Fibroblast of skin of right biceps (primary cell): ENCODE data around the gene SLC16A8.
"Not testable (repeated sequence)": the region's sequence is repeated elsewhere in the genome, so short reads cannot be mapped to it uniquely, and the experiment has no call there.

ENCODE experiments used
- DNase-seq: peaks from one replicate; pipeline ENCODE4 v3.0.0-alpha.2; 2013

The SLC16A8 gene

DNA sequence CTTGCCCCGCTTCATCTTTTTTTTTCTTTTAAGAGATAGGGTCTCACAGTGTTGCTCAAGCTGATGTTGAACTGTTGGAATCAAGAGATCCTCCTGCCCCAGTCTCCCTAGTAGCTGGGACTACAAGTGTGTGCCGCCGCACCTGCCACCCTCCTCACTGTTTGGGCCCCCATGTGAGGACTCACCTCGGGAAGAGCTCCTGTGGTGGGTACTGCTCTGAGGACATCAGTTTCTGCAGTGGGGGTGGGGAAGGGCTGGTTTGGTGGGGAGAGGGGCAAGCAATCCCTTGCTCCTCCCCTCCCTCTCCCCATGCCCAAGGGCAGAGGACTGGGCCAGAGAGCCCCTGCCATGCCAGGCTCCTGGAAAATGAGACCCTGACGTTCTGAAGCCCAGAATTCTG, 1.5 kb upstream of the SLC16A8 start:
- DNase-seq: no peak

- DNase-seq: no peak
Observed at GRCh38 chr22:38085056-38085455, 1.1 kb upstream of the SLC16A8 start.

DNA sequence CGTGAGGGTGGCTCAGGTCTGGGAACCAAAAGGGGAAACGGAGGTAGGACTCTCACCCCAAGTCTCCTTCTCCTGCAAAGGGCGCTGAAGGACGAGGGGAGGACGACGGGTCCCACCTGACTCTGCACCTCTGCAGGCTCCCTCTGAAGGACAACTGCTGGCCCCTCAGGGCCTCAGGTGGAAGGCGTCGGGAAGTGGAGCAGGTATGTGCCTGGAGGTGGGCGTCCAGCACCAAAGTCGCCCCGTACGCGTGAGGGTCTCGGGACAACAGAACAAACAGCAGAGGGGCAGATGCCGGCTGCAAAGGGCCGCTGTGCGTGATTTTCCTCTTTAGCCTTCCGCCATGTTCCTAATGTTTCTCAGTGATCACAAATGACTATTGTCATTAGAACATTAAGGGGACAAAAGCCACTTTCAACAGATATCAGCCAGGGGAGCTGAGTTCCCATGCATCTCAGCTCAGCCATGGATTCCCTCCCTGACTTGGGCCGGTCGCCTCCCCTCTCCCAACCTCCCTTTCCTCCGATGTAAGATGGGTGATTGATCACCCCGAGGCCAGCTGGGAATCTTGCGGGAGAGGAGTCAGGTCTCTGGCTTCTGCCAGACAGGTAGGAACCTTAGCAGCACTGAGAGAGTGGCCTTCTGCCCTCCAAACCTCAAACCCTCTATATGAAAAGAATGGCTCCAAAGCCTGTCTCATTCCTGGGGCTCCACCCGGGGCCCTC, 836 bp downstream of the SLC16A8 start:
- DNase-seq: no peak

- DNase-seq: no peak
Observed at GRCh38 chr22:38081941-38082828, 1.8 kb downstream of the SLC16A8 start.

DNA sequence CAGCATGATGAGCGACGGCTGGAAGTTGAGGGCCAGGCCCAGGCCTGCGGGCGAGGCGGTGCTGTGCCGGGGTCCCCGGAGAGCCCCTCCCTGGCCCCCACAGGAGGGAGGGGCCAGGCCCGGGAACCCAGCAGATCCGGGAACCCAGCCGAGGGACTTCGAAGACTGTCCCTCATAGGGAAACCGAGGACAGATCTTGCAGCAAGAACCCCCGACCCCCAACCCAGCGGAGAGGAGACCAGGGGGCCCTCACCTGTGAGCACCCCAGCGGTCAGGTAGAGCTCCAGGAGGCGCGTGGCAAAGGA, 2.4 kb downstream of the SLC16A8 start:
- no peak for DNase-seq

DNA sequence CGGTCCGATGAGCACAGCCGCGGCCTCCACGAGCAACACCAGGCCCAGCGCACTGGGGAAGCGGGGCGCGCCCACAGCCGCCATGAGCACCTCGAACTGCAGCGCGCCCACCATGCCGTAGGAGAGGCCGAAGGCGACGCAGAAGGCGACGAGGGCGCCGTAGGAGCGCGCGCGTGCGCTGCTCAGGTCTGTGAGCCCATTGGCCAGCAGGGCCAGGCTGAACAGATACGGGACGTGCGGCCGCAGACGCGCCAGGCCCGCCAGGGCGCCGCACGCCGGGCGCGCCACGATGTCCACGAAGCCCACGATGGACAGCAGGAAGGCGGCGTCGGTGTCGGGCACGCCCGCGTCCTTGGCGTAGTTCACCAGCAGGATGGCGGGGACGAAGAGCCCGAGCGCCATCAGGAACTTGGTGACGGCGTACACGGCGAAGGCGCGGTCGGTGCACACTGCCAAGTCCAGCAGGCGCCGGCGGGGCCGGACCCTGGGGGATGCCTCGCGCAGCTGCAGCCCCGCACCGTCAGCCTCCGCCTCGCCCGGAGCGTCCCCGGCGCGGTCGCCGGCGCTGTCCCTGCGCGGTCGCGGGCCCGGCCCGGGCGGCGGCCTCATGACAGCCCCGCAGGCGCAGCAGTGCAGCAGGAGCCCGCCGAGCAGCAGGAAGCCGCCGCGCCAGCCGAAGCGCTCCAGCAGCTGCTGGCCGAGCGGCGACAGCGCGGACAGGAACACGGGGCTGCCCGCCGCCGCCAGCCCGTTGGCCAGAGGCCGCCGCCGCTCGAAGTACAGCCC, 2.9 kb downstream of the SLC16A8 start:
- peak; percentile 48 for DNase-seq

GRCh38 chr22:38080474-38080849, 3.5 kb downstream of the SLC16A8 start:
- no peak for DNase-seq

GRCh38 chr22:38079804-38080203, 4.2 kb downstream of the SLC16A8 start:
- no peak for DNase-seq

DNA sequence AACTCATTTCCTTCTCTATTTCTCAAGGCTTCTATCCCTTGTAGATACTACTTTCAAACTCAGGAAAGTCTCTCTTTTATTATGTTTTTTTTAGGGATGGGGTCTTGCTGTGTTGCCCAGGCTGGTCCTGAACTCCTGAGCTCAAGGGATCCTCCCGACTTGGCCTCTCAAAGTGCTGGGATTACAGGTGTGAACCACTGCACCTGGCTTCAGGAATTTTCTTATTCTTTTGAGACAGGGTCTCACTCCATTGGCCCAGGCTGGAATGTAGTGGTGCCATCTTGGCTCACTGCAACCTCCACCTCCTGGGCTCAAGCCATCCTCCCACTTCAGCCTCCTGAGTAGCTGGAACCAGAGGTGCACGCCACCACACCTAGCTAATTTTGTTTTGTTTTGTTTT, 4.8 kb downstream of the SLC16A8 start:
- not testable (repeated sequence) for DNase-seq

DNA sequence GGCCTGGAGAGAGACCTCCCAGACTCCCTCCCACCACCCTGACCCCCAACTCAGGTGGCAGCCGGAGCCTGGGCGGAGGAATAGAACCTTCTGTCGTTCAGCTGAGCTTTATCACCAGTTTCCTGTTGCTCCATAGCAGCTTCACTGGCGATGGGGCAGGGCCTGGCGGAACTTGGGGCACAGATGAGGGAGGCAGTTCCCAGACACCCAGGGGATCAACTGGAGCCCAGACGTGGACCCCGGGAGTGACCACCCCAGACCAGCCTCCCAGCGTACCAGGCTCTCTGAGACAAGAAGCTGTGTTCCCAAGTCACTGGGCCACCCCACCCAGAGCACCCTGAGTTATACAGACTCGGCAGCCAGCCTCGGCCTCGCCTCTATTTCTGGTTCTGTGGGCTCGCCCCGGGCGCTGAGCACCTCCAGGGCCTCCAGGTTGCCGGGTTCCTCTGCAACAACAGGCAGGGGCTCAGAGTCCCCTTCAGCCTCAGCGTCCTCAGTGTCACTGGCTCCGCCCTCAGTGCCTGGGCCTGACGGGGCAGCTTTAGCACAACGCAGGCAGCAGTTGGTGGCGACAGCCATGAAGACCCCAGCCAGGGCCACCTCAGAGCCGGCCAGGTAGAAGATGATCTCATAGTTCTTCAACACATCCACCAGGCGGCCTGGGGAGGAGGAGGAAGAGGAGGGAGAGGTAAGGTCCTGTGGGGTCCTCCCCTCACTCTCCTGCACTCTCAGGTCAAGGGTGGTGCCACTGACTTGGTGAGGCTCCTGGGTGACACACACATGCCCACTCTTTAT, 5.7 kb downstream of the SLC16A8 start:
- no peak for DNase-seq

DNA sequence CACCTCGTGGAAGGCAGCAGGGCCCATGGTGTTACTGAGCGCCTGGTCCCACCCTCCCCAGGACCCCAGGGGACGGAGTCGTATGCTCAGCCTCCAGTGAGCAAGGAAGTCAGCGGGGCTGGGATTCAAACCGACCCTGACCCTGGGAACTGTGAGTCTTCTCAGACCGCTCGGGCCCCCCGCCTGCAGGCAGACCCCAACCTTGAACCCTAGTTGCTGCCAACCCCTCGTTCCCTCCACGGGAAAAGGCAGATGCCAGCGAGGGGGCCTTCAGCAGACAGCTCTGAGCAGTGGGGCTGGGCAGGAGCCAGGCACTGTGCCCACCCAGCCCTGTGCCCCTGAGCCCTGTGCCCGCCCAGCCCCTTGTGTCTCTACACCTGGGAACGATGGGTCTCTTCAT, 6.4 kb downstream of the SLC16A8 start:
- no peak for DNase-seq

DNA sequence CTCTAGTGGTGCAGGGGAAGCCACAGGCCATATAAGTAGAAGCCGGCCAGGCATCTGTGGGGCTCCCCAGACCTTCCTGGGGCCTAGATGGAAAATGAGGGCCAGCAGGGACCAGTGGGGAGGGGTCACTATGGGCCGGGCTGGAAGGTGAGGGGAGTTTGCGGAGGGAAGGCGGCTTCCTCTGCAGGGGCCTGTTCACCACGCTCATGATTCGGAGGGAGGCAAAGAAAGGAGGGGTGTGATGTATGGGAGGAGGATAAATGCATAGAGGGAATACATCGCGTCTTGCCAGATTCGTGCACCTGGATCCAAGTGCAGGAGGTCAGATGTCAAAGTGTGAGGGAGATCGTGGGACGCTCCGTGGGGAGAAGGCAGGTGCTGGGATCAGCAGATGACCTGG, 6.9 kb downstream of the SLC16A8 start:
- DNase-seq: no peak

DNA sequence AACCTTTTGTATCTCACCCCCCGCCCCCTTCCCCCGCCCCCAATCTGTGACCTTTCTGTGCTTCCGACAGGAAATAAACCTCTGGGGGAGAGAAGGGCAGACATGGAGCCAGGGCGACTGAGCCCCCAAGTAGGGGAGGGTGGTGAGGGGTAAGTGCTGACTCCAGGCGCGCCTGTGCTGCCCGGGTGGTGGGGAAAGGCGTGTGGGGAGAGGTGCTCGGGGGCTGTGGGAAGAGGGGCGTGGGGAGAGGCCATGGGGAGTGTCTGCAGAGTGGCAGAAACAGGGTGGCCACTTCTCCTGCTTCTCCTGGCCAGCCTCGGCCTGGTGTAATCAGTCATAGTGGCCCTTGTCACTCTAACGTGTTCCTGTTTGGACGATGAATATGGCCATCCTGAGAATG, 8.0 kb downstream of the SLC16A8 start:
- no peak for DNase-seq

DNA sequence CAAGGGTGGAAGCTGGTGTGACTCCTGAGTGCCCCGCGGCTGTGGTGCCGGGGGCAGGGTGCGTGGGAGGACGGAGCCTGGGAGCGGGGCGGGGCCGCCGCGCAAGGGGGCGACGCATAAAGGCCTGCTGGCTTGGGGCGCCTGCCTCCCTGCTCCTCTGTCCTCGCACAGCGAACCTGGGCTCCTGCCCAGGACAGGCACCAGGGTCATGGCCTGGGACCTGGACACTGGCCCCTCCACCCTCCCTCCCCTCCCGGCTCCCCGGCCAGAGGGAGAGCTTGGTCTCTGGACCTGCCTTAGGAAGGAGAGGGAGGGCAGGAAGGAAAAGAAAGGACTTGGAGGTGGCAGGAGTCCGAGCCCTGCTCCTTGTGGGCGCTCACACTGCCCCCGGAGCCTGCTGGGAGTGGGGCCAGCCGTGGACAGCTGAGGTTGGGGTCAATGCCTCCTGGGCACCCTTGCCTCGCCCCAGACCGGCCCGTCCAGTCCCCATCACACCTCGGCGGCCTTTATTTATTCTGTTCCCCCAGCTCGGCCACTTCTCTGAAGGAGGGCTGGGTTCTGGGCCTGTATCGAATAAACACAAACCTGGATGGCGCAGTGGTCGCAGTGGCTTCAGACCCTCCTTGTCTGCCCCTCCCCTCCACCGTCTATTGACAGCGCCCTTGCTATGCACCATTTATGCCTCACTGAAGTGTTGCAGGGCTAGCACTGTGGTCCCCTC, 8.7 kb downstream of the SLC16A8 start:
- DNase-seq: no peak

- peak; percentile 46 for DNase-seq
Observed at GRCh38 chr22:38074181-38075104, 9.5 kb downstream of the SLC16A8 start.

- DNase-seq: no peak
Observed at GRCh38 chr22:38073150-38074130, 10.5 kb downstream of the SLC16A8 start.

- no peak for DNase-seq
Observed at GRCh38 chr22:38072322-38073149, 11.4 kb downstream of the SLC16A8 start.

GRCh38 chr22:38071421-38072321, 12.3 kb downstream of the SLC16A8 start:
- no peak for DNase-seq
